OCI-LY7 (cell line): Measurements from ENCODE around the gene SOX13. TPM values are rescaled to one million over a fixed set of nuclear protein-coding genes. Genes with fewer than 3 reads are reported as not detected.

Experiments
- BruUV-seq: library from RNA; stranded (reverse); fragments of 400-500 nt; replicated peaks from 2 replicates; lab custom pipeline; 2021; lab: Mats Ljungman, UMichigan
- CTCF ChIA-PET: fragments of 300-600 bp; sonication (Branson Sonifier 250); formaldehyde crosslinking; loops from one replicate; lab custom pipeline; 2022; ENCODE audit warnings: antibody characterized with exemption; ENCODE audit not compliant: unreplicated experiment; lab: Charles Lee
- POLR2A ChIA-PET: fragments of 300-600 bp; sonication (Branson Sonifier 250); formaldehyde crosslinking; loops from one replicate; lab custom pipeline; 2022; ENCODE audit warnings: antibody characterized with exemption; lab: Charles Lee
- DNase-seq: peaks from one replicate; pipeline ENCODE4 v3.0.0-alpha.2; 2015; ENCODE audit warnings: low spot score
- H2AFZ ChIP-seq: fragments of 200-600 bp; sonication (generic), shearing (Covaris generic); 2 replicates; pipeline ENCODE4 v1.6.1; 2014; ENCODE audit warnings: mild to moderate bottlenecking, antibody characterized with exemption, low read length, moderate library complexity
- H3K27ac ChIP-seq: fragments of 200-600 bp; sonication (generic); 2 replicates; pipeline ENCODE4 v1.5.1; 2014; ENCODE audit warnings: mixed run types, low read depth, mild to moderate bottlenecking, moderate library complexity, low read length, inconsistent platforms; ENCODE audit not compliant: poor library complexity, severe bottlenecking
- H3K36me3 ChIP-seq: fragments of 200-600 bp; sonication (generic); 2 replicates; pipeline ENCODE4 v1.6.1; 2014; ENCODE audit warnings: mild to moderate bottlenecking, antibody characterized with exemption, low read length, moderate library complexity, mixed read lengths; ENCODE audit not compliant: insufficient read depth
- H3K4me1 ChIP-seq: fragments of 200-600 bp; sonication (generic); 2 replicates; pipeline ENCODE4 v1.5.1; 2014; ENCODE audit warnings: mild to moderate bottlenecking, low read length; ENCODE audit not compliant: insufficient read depth, poor library complexity, severe bottlenecking
- H3K4me2 ChIP-seq: fragments of 200-600 bp; sonication (generic); 2 replicates; pipeline ENCODE4 v1.6.1; 2014; ENCODE audit warnings: mild to moderate bottlenecking, low read length
- H3K4me3 ChIP-seq: fragments of 200-600 bp; sonication (generic); 2 replicates; pipeline ENCODE4 v1.5.1; 2014; ENCODE audit warnings: mild to moderate bottlenecking, low read depth, low read length; ENCODE audit not compliant: poor library complexity, severe bottlenecking
- H3K79me2 ChIP-seq: fragments of 200-600 bp; sonication (generic); 2 replicates; pipeline ENCODE4 v1.6.1; 2016; ENCODE audit warnings: low read depth, mild to moderate bottlenecking, low read length, moderate library complexity, mixed read lengths; ENCODE audit not compliant: insufficient read depth
- H3K9me2 ChIP-seq: fragments of 200-600 bp; sonication (generic); 2 replicates; pipeline ENCODE4 v1.6.1; 2016; ENCODE audit warnings: mild to moderate bottlenecking, low read length, mixed read lengths; ENCODE audit not compliant: insufficient read depth
- H3K9me3 ChIP-seq: fragments of 200-600 bp; sonication (generic); 2 replicates; pipeline ENCODE4 v1.6.1; 2014; ENCODE audit warnings: mild to moderate bottlenecking, mixed run types, low read length, mixed read lengths
- H4K20me1 ChIP-seq: fragments of 200-600 bp; sonication (generic); 2 replicates; pipeline ENCODE4 v1.6.1; 2014; ENCODE audit warnings: mild to moderate bottlenecking, antibody characterized with exemption, low read length, moderate library complexity, mixed read lengths; ENCODE audit not compliant: insufficient read depth
- EZH2phosphoT487 ChIP-seq: fragments of 200-600 bp; sonication (generic); IDR thresholded peaks from 2 replicates; pipeline ENCODE4 v1.6.1; 2018; ENCODE audit warnings: low read depth, borderline replicate concordance, mild to moderate bottlenecking, mixed run types, antibody characterized with exemption, low read length, moderate library complexity, mixed read lengths
- intact Hi-C: fragments of 100-400 bp; cut with micrococcal nuclease; formaldehyde crosslinking; loops from one replicate; pipeline ENCODE4 v1.10.0; 2022; ENCODE audit not compliant: unreplicated experiment
- total RNA-seq, 2 experiments: library from RNA; depleted of rRNA in 1 of 2; stranded (reverse); fragments of >200 nt in 1 of 2; shearing (Covaris generic) in 1 of 2; gene quantifications; 2 replicates each; pipeline ENCODE4 v1.2.3, GENCODE V29; 2014 to 2022
- TF ChIP-seq, protein P1 (sequence below): fragments of 200-600 bp; sonication (generic); conservative IDR thresholded peaks from 2 replicates; pipeline ENCODE4 v1.5.1; 2014; ENCODE audit warnings: mild to moderate bottlenecking, antibody characterized with exemption, low read length, moderate library complexity, mixed read lengths

The SOX13 gene
- total RNA-seq, 2 experiments from 2014 or later, result 0.27 TPM; not detected in 1

DNA sequence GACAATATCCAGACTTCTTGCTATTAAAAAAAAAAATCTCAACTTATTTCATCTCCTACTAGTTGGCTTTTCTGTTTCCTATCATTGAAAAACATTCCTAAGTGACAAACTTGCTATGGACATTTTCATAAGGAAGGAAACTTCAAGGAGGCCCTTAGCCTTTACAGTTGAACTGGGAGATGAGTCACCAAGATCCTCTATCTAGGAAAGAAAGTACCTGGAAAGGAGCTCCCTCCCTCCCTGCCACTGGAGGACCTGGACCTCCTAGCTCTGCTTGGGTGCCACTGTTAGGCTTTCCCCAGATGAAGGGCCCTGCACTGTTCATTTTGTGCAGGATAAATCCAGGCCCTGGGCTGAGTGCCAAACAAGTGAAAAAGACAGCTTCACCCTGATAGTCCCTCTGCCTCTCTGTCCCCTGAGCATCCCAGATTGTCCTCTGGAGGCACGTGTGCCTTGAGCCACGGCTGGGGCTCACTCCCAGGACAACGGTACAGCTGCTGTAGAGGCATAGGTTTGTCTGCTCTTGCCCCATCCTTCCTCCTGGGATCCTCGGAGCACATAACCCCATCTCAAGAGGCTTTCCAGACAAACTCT, 40.2 kb upstream of the SOX13 start:
- CTCF ChIA-PET, result interaction anchor here (1.0 kb wide), 1 partner anchor 18 kb away, joined by 3 read pairs; no protein-coding TSS in a partner anchor
- no TSS peak for BruUV-seq
- POLR2A ChIA-PET, result interaction anchor here (0.7 to 1.8 kb wide), 4 partner anchors 9 to 58 kb away, joined by 3 to 4 read pairs (median 4); no protein-coding TSS in a partner anchor
- H3K9me3 ChIP-seq, result no peaks in the 10 kb centered on the region
- H3K9me2 ChIP-seq, result no peaks in the 10 kb centered on the region
- no peak overlapping the region for H3K4me3 ChIP-seq
- no peak for DNase-seq
- H4K20me1 ChIP-seq, result no peaks in the 10 kb centered on the region
- no peak overlapping the region for H3K27ac ChIP-seq
- no peaks in the 10 kb centered on the region for H3K36me3 ChIP-seq
- intact Hi-C loops, result no loop called here
- H3K4me2 ChIP-seq, result no peak overlapping the region
- H3K4me1 ChIP-seq, result no peaks in the 10 kb centered on the region
- no peak for TF ChIP-seq EZH2phosphoT487
- TF ChIP-seq, protein P1, sequence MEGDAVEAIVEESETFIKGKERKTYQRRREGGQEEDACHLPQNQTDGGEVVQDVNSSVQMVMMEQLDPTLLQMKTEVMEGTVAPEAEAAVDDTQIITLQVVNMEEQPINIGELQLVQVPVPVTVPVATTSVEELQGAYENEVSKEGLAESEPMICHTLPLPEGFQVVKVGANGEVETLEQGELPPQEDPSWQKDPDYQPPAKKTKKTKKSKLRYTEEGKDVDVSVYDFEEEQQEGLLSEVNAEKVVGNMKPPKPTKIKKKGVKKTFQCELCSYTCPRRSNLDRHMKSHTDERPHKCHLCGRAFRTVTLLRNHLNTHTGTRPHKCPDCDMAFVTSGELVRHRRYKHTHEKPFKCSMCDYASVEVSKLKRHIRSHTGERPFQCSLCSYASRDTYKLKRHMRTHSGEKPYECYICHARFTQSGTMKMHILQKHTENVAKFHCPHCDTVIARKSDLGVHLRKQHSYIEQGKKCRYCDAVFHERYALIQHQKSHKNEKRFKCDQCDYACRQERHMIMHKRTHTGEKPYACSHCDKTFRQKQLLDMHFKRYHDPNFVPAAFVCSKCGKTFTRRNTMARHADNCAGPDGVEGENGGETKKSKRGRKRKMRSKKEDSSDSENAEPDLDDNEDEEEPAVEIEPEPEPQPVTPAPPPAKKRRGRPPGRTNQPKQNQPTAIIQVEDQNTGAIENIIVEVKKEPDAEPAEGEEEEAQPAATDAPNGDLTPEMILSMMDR, result no peak
- H2AFZ ChIP-seq, result no peak overlapping the region
- no peaks in the 10 kb centered on the region for H3K79me2 ChIP-seq

DNA sequence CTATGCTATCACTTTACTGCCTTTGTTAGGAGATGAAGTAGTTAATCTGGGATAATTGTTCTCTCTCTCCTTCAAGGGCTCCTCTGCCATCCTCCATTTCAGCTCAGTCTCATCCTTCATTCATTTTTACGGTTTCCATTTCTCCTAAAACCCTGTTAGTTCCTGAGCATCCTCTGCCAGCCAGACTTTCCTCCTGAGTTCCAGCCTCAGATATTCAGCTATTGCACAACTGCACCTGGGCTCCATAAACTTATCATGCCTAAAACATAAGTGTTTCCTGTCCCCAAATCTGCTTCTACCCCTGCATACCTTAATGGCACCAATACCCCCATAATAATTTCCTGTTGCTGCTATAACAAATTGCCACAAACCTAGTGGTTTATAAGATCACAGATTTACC, 39.6 kb upstream of the SOX13 start:
- no peak overlapping the region for H3K4me3 ChIP-seq
- no peak overlapping the region for H3K4me2 ChIP-seq
- POLR2A ChIA-PET, result interaction anchor here (0.7 to 1.8 kb wide), 4 partner anchors 8 to 58 kb away, joined by 3 to 4 read pairs (median 4); no protein-coding TSS in a partner anchor
- H3K27ac ChIP-seq, result no peak overlapping the region
- intact Hi-C loops, result no loop called here
- H3K36me3 ChIP-seq, result no peaks in the 10 kb centered on the region
- H3K79me2 ChIP-seq, result no peaks in the 10 kb centered on the region
- H3K9me2 ChIP-seq, result no peaks in the 10 kb centered on the region
- no peak overlapping the region for H2AFZ ChIP-seq
- no TSS peak for BruUV-seq
- CTCF ChIA-PET, result interaction anchor here (1.0 kb wide), 1 partner anchor 17 kb away, joined by 3 read pairs; no protein-coding TSS in a partner anchor
- no peaks in the 10 kb centered on the region for H4K20me1 ChIP-seq
- no peak for TF ChIP-seq EZH2phosphoT487
- TF ChIP-seq, protein P1, result no peak
- DNase-seq, result no peak
- H3K9me3 ChIP-seq, result no peaks in the 10 kb centered on the region
- no peaks in the 10 kb centered on the region for H3K4me1 ChIP-seq
